Adrenal gland (tissue), 12 donors: Measurements from ENCODE around the gene MRPL24. TPM values are rescaled to one million over a fixed set of nuclear protein-coding genes. Genes with fewer than 3 reads are reported as not detected.

ENCODE experiments used
- DNase-seq, 7 donors: peaks; one replicate each; pipeline ENCODE4 v3.0.0-alpha.2; 2019 to 2020
- H3K27ac ChIP-seq, 5 donors: fragments of 200-600 bp; sonication (generic) in 4 of 5; 1 replicate in 3 of 5; 2 replicates in 2 of 5; pipeline versions ENCODE4 v1.5.1 to v1.8.0; 2016 to 2020; ENCODE audit warnings: mild to moderate bottlenecking in 1 of 5
- H3K27me3 ChIP-seq: fragments of 200-600 bp; 2 replicates; pipeline ENCODE4 v1.8.0; 2021
- H3K36me3 ChIP-seq, 2 donors: fragments of 200-600 bp; replicated peaks in 1 of 2; 1 replicate in 1 of 2; 2 replicates in 1 of 2; pipeline versions ENCODE4 v1.5.1 to v1.8.0; 2018 to 2022
- H3K4me1 ChIP-seq, 2 donors: fragments of 200-600 bp; replicated peaks in 1 of 2; 1 replicate in 1 of 2; 2 replicates in 1 of 2; pipeline versions ENCODE4 v1.5.1 to v1.8.0; 2018 to 2021
- H3K4me3 ChIP-seq, 4 donors: fragments of 200-600 bp; sonication (generic) in 3 of 4; one replicate each; pipeline ENCODE4 v1.5.1; 2016 to 2018
- H3K9me3 ChIP-seq, 3 donors: fragments of 200-600 bp; sonication (generic) in 1 of 3; replicated peaks in 1 of 3; 1 replicate in 2 of 3; 2 replicates in 1 of 3; pipeline versions ENCODE4 v1.5.1 to v1.8.0; 2016 to 2021
- POLR2A ChIP-seq, 2 donors: fragments of 450-650 bp; IDR thresholded peaks; one replicate each; pipeline ENCODE4 v1.6.1; 2017; ENCODE audit warnings: antibody characterized with exemption in 2 of 2, mild to moderate bottlenecking in 2 of 2, moderate library complexity in 1 of 2
- WGBS, 4 donors: extraction: QIAGEN DNeasy Blood & Tissue Kit in 2 of 4; methylation state at CpG; one replicate each; pipeline versions ENCODE4 v1.1.5 to v1.1.7; 2013 to 2017; 5-methylcytosine and 5-hydroxymethylcytosine counted together
- intact Hi-C, 2 donors: fragments of 100-400 bp; cut with DNase I; formaldehyde crosslinking; loops; one replicate each; pipeline versions ENCODE4 v1.14.1 to v1.15.0; 2022 to 2023
- polyA plus RNA-seq, 3 donors: library from polyadenylated mRNA; stranded (reverse); fragments of 200-250 nt in 2 of 3; fragments of 350-450 nt in 1 of 3; fragmentation: Illumina TruSeq in 1 of 3; extraction: RNeasy Lipid Tissue Mini Kit (QIAGEN cat#74804) in 1 of 3; gene quantifications; one replicate each; pipeline ENCODE4 v1.2.3, GENCODE V29; 2013 to 2014
- total RNA-seq, 9 donors: library from RNA; depleted of rRNA in 4 of 9; stranded (reverse); fragments of >200 nt in 4 of 9; fragments of 120-200 nt in 1 of 9; fragmentation: NEBNext Ultra II Directional in 1 of 9; extraction: Animal tissue kit (Norgen Biotek cat#: 25700) in 1 of 9; gene quantifications; one replicate each; pipeline versions ENCODE4 v1.1.0 to v1.2.4, GENCODE V29; 2013 to 2023
- TF ChIP-seq, protein P1 (sequence below), 6 experiments: fragments of 450-650 bp in 4 of 6; fragments of 200-600 bp in 2 of 6; sonication (generic) in 1 of 6; IDR thresholded peaks; 1 replicate in 5 of 6; 2 replicates in 1 of 6; pipeline versions ENCODE4 v1.5.1 to v1.8.0; 2016 to 2021; ENCODE audit warnings: antibody characterized with exemption in 6 of 6, mild to moderate bottlenecking in 2 of 6, moderate library complexity in 1 of 6
- donor health status: healthy with polysubstance abuse.
- donor health status: Bipolar disorder and iron deficiency.
- donor health status: DM: yes; HTN: yes; CAD: no.
- donor health status: DM: no; HTN: no; CAD: no.
- donor health status: DM: no; HTN: no; CAD: no.
- donor health status: DM: yes; HTN: yes; CAD: no.

The MRPL24 gene
- total and polyA plus RNA-seq, 12 donors, result 46.7 to 294 (median 113) TPM

DNA sequence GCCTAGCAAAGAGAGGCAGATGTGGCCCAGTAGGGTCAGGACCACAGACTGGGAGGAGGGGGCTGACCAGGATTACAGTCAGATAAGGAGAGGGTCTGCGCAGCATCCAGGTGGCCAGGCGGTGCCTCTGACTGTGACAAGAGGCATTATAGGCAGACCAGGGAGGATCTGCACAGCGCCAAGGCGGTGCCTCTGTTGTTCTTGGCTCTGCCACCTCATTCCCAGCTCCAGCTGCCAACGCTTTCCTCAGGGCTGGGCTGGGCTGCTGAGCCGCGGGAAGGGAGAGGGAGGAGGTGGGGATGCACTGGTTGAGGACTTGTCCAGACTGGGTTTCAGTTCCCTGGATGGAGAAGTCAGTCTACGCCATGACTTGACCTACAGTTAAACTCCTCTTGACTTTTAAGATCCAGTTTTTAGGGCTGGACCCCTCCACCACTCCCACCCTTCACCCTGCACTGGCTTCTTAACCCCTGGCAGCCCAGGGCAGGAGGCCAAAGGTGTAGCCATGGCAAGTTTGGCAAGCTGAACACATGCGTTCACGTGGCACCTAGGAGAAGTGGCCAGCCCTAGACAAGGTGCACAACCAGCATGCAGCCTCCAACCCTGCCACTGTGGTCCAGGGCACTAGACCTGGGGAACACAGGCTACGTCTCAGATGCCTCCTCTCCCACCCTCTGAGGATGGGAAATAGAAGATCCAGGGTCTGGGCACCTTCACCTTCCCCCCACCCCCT is 31.0 kb downstream of the MRPL24 start:
- H3K27ac ChIP-seq, result no peak overlapping the region
- TF ChIP-seq, protein P1, sequence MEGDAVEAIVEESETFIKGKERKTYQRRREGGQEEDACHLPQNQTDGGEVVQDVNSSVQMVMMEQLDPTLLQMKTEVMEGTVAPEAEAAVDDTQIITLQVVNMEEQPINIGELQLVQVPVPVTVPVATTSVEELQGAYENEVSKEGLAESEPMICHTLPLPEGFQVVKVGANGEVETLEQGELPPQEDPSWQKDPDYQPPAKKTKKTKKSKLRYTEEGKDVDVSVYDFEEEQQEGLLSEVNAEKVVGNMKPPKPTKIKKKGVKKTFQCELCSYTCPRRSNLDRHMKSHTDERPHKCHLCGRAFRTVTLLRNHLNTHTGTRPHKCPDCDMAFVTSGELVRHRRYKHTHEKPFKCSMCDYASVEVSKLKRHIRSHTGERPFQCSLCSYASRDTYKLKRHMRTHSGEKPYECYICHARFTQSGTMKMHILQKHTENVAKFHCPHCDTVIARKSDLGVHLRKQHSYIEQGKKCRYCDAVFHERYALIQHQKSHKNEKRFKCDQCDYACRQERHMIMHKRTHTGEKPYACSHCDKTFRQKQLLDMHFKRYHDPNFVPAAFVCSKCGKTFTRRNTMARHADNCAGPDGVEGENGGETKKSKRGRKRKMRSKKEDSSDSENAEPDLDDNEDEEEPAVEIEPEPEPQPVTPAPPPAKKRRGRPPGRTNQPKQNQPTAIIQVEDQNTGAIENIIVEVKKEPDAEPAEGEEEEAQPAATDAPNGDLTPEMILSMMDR (IDR thresholded peaks at IDR 0.05), result no peak
- no peak for TF ChIP-seq POLR2A (IDR thresholded peaks at IDR 0.05)
- intact Hi-C loops, result no loop called here
- WGBS, 4 donors, result 37 to 49% (median 46%) methylated on average over 8 to 11 of the region's 11 CpGs
- DNase-seq, result peak; percentile 60 to 83 (median 79)
- H3K4me1 ChIP-seq, result peaks cover 28 to 38% of the 10 kb centered on the region in 2 donors
- H3K4me3 ChIP-seq, result no peak overlapping the region
- no peaks in the 10 kb centered on the region for H3K9me3 ChIP-seq
- H3K36me3 ChIP-seq, result no peaks in the 10 kb centered on the region
- H3K27me3 ChIP-seq, result no peaks in the 10 kb centered on the region

DNA sequence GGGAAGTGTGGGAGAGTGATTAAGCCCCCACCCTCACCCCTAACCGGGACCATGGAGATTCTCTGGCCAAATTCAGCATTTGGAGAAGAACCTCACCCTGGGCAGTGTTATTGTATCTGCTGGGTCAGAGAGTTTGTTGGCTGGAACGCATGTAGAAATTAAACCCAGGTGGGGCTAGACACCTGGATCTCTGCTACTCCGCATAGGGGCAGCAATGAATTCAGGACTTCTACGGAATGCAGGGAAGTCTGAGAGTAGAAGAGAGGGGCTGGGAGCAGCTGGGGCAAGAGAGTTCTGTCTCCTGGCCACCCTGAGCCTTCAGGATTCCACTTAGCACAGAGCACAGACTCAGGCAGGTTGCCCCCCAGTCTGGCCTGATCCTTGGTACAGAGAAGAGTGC is 31.9 kb downstream of the MRPL24 start:
- H3K27me3 ChIP-seq, result no peaks in the 10 kb centered on the region
- H3K4me1 ChIP-seq, result peaks cover 32 to 41% of the 10 kb centered on the region in 2 donors
- DNase-seq, result no peak
- no peaks in the 10 kb centered on the region for H3K9me3 ChIP-seq
- WGBS, 4 donors, result 81 to 94% (median 88%) methylated on average over 3 to 4 of the region's 4 CpGs
- H3K4me3 ChIP-seq, result no peak overlapping the region
- H3K27ac ChIP-seq, result no peak overlapping the region
- intact Hi-C loops, result no loop called here
- TF ChIP-seq POLR2A (IDR thresholded peaks at IDR 0.05), result no peak
- TF ChIP-seq, protein P1 (IDR thresholded peaks at IDR 0.05), result no peak
- no peaks in the 10 kb centered on the region for H3K36me3 ChIP-seq

- H3K4me3 ChIP-seq, result no peak overlapping the region
- intact Hi-C loops, result no loop called here
- no peaks in the 10 kb centered on the region for H3K27me3 ChIP-seq
- peaks cover 32 to 41% of the 10 kb centered on the region in 2 donors for H3K4me1 ChIP-seq
- no peak for DNase-seq
- H3K36me3 ChIP-seq, result no peaks in the 10 kb centered on the region
- no peak for TF ChIP-seq POLR2A (IDR thresholded peaks at IDR 0.05)
- TF ChIP-seq, protein P1 (IDR thresholded peaks at IDR 0.05), result no peak
- 70 to 87% (median 76%) methylated on average over 4 of the region's 4 CpGs for WGBS, 4 donors
- no peaks in the 10 kb centered on the region for H3K9me3 ChIP-seq
- peak overlapping the region in 1 of 5 donors; percentile 52 for H3K27ac ChIP-seq
These were observed 32.6 kb downstream of the MRPL24 start for GRCh38 chr1:156708218-156708661.

DNA sequence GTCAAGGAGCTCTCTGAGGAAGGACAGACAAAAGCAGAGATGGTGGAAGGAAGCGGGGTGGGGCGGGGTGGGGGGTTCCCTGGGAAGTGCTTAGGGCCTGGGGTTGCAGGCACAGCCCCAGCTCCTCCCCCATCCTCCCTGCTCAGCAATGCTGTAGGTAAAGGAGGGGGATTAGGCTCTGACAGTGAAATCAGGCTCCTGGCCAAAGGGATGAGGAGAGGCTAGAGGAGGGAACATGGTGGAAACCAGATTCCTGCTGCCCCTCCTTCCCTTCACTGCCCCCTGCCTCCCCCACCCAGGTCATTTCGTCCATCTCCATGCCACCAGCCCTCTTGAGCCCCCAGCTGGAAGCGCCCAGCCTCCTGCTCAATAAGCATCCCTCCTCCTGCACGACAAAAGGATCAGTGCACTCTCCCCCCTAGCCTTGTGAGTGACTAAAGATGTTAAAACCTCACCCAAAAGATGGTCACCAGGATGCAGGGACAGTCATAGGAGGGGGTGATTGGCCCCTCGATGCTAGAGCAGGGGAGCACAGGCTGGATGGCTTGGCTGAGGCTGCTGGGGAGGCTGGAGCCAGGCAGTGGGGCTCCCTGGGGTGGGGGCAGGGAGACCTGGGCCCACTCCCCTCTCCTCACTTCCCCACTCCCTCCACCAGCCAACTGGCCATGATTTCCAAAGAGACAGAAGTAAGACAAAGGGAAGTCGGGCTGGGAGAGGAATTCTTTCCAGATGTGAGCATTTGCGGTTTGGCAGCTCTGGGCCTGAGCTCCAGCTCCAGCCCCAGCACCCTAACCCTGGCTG is 33.3 kb downstream of the MRPL24 start:
- H3K4me3 ChIP-seq, result no peak overlapping the region
- intact Hi-C loops, result no loop called here
- peaks cover 27 to 36% of the 10 kb centered on the region in 2 donors for H3K4me1 ChIP-seq
- TF ChIP-seq POLR2A (IDR thresholded peaks at IDR 0.05), result no peak
- TF ChIP-seq, protein P1 (IDR thresholded peaks at IDR 0.05), result no peak
- DNase-seq, result no peak
- WGBS, 4 donors, result 61 to 76% (median 69%) methylated on average over 7 to 8 of the region's 8 CpGs
- peak overlapping the region in 1 of 5 donors; percentile 52 for H3K27ac ChIP-seq
- H3K27me3 ChIP-seq, result no peaks in the 10 kb centered on the region
- no peaks in the 10 kb centered on the region for H3K36me3 ChIP-seq
- H3K9me3 ChIP-seq, result no peaks in the 10 kb centered on the region
